Muscle of leg (tissue), 11 donors: ENCODE measurements around the gene XYLT1. TPM values are rescaled to one million over a fixed set of nuclear protein-coding genes. Genes with fewer than 3 reads are reported as not detected.
A peak's percentile ranks its signal among the peaks of the same experiment; 100 is the strongest.

Experiments
- DNase-seq: peaks from one replicate; pipeline ENCODE4 v3.0.0; 2013
- H3K27ac ChIP-seq: one replicate; pipeline ENCODE4 v1.5.1; 2013; ENCODE audit warnings: mild to moderate bottlenecking, low read length, control low read depth
- H3K27me3 ChIP-seq: one replicate; pipeline ENCODE4 v1.6.1; 2013; ENCODE audit warnings: low read length; ENCODE audit not compliant: control insufficient read depth, insufficient read depth
- H3K36me3 ChIP-seq: one replicate; pipeline ENCODE4 v1.6.1; 2013; ENCODE audit warnings: low read length; ENCODE audit not compliant: control insufficient read depth, insufficient read depth
- H3K4me1 ChIP-seq: one replicate; pipeline ENCODE4 v1.6.1; 2013; ENCODE audit warnings: low read length; ENCODE audit not compliant: control insufficient read depth, insufficient read depth
- H3K4me3 ChIP-seq: one replicate; pipeline ENCODE4 v1.5.1; 2013; ENCODE audit warnings: low read length, control low read depth
- H3K9me3 ChIP-seq: replicated peaks from 2 replicates; pipeline ENCODE4 v1.6.1; 2013; ENCODE audit warnings: low read depth, low read length; ENCODE audit not compliant: control insufficient read depth
- WGBS: methylation state at CpG from one replicate; pipeline ENCODE4 v1.1.5; 2013; ENCODE audit warnings: missing lambda C conversion rate; ENCODE audit not compliant: insufficient coverage; 5-methylcytosine and 5-hydroxymethylcytosine counted together
- polyA plus RNA-seq, 8 donors: library from polyadenylated mRNA; unstranded; fragments of 120-200 nt; gene quantifications; one replicate each; pipeline versions ENCODE4 v1.2.1 to v1.2.3, GENCODE V29; 2013; ENCODE audit warnings: inconsistent platforms in 1 of 8, low replicate concordance in 1 of 8; ENCODE audit not compliant: insufficient read length in 8 of 8, insufficient read depth in 1 of 8
- total RNA-seq: library from RNA; stranded (reverse); fragments of 120-200 nt; gene quantifications from one replicate; pipeline ENCODE4 v1.2.4, GENCODE V29; 2013

The XYLT1 gene
- total and polyA plus RNA-seq, 9 donors: 4.3 to 9.7 (median 5.3) TPM

DNA sequence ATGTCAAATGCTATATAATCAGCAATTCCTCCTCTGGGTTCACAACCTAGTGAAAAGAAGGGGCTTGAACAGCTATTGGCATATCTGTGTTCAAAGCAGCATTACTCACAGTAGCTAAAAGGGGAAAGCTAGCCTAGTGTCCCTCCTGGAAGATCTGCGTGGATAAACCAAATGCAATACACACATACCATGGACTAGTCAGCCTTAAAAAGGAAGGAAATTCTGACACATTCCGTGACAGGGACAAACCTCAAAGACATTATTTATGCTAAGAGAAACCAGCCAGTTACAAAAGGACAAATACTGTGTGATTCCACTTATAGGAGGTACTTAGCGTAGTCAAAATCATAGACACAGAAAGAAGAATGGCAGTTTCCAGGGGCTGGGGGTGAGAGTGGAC is 90.1 kb downstream of the XYLT1 start:
- H3K4me1 ChIP-seq: peaks cover 32% of the 10 kb centered on the region
- H3K4me3 ChIP-seq: no peak overlapping the region
- WGBS: 100% methylated on average over 1 of the region's 3 CpGs
- no peaks in the 10 kb centered on the region for H3K9me3 ChIP-seq
- peak; percentile 63 for DNase-seq
- no peaks in the 10 kb centered on the region for H3K27me3 ChIP-seq
- H3K36me3 ChIP-seq: no peaks in the 10 kb centered on the region
- H3K27ac ChIP-seq: no peak overlapping the region

DNA sequence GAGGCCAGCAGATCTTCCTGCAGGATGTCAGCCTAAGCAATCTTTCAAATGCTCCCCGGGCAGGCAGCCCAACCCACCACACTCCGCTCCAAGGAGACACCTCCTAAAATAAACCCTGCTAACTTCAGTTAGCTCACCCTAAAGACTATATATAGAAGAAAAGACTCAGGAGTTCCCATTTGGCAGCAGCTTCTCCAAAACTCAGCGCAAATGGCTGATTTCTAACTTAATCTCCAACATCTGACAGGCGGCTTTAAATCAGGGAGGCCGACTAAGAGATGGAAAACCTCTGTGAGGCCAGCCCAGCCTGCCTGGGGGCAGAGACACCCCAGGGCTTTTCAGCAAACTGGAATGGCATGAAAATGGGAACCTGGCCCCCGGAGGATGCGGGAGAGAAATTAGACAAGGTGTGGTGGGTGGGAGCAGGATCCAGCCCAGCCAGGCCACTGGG is 91.6 kb downstream of the XYLT1 start:
- DNase-seq: peak; percentile 92
- 6% methylated on average over 3 of the region's 7 CpGs for WGBS
- Histone ChIP-seq H3K36me3 (no peaks in the 10 kb centered on the region), H3K27ac (peak overlapping the region; percentile 85), H3K4me3 (no peak overlapping the region), H3K4me1 (peaks cover 28% of the 10 kb centered on the region), H3K9me3 (no peaks in the 10 kb centered on the region), H3K27me3 (no peaks in the 10 kb centered on the region)

DNA sequence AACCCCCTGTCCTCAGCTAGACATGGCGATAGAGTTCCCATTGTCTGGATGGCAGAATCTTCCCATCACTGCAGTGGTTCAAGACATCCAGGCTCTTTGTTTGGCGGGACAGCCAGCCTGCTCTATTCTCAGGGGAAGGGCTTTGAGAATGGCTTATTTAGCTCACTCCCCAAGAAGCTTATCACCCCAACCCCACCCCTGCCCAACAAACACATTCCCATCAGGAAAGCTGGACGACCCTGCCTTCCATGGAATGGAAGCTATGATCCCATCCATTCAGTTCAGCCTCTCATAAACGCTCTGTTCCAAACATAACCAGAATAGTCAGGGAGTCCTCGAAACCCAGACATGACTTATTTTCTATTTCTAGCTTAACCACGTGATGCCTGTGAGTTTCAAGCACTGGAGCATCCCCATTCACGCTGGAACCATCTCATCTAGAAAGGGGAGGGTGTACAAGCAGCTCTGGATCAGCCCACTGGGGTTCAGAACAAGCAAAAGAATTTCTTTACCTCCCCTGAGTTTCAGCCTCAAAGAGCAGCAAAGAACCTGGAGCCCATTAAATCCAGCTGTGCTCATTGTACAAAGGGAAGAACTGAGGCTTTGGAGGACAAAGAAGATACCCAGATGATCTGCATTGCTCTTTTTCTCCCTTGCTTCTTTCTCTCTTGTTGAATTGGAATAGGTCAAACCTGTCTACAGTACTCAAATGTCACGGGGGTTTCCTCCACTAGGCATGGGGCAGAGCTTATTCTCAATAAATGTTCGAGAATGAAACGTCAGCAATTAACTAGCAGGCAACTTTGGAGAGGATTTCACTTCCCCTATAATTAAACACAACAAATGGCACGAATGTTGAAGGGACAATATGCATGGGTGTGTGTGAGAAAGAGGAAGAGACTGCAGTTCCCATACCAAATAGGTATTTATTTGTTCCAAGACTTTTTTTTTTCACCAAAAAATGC is 93.1 kb downstream of the XYLT1 start:
- 53% methylated on average over 3 of the region's 11 CpGs for WGBS
- peaks cover 25% of the 10 kb centered on the region for H3K4me1 ChIP-seq
- H3K27ac ChIP-seq: peak overlapping the region; percentile 48
- DNase-seq: peak; percentile 81
- no peaks in the 10 kb centered on the region for H3K27me3 ChIP-seq
- no peaks in the 10 kb centered on the region for H3K36me3 ChIP-seq
- H3K4me3 ChIP-seq: no peak overlapping the region
- no peaks in the 10 kb centered on the region for H3K9me3 ChIP-seq

DNA sequence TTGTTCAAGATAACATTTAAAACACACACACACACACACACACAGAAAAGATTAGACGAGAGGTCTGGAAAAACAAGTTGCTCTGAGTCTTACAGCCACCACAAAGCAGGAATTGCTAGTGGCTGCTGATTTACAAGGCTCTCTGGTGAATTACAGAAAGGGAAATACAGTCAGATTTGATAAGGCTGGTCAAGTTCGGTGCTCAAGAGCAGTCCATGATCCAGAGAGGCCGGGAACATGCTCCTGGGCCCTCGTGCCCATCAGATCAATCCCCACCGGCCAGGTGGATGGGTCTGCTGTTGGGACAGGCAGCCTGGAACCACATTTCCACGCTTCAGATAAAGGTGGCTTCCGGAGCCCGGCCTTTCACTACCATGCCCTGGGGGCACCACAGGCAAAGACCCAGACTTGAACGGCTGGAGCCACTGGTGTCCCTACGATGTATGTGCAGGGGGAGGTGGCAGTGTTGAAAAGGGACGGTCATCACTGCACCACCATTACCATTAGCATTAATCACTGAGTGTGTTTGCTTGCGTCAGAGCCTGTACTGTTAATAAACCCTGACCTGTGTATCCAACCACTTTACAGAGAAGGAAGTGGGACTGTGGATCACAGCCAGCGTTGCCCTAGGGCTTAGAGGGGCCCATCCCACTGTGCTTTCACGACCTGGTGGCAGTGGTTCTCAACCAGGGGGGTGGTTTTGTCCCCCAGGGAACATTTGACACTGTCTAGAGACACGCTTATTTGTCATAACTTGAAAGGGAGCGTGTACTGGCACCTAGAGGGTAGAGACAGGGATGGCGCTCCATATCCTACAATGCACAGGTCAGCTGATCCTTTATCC is 95.1 kb downstream of the XYLT1 start:
- no peak overlapping the region for H3K27ac ChIP-seq
- peaks cover 27% of the 10 kb centered on the region for H3K4me1 ChIP-seq

DNA sequence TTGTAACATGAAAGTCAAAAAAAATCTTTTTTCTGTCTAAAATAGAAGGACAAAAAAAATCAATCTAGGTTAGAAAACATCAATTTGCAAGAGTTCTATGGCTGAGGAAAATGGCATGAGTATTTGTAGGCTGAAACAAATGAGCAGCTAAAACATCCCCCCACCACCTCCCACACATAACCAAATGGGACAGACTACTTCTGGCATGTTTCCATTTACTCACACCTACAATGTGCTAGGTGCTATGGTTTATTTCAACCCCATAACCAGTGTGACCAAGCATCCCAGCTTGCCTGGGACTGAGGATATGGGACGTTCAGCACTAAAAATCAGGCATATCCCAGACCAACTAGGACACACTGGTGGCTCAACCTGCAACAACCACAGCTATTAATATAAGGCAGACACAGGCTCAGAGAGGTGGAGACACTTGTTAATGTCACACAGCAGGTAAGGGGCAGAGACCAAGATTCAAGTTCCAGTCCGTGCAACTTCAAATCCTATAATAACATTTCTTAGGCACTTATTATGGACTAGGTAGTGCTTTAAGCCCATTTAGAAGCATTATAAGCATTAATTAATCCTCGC is 96.0 kb downstream of the XYLT1 start:
- Histone ChIP-seq H3K9me3 (no peaks in the 10 kb centered on the region), H3K27ac (no peak overlapping the region), H3K4me3 (no peak overlapping the region), H3K4me1 (peaks cover 36% of the 10 kb centered on the region), H3K27me3 (no peaks in the 10 kb centered on the region), H3K36me3 (no peaks in the 10 kb centered on the region)
- DNase-seq: no peak
- WGBS: no CpG with 5 or more reads among the region's 3 CpGs

More for the DNA sequence above, 95.1 kb downstream of the XYLT1 start:
- no peak overlapping the region for H3K4me3 ChIP-seq
- no peaks in the 10 kb centered on the region for H3K9me3 ChIP-seq
- 79% methylated on average over 8 of the region's 17 CpGs for WGBS
- H3K27me3 ChIP-seq: no peaks in the 10 kb centered on the region
- H3K36me3 ChIP-seq: no peaks in the 10 kb centered on the region
- no peak for DNase-seq

DNA sequence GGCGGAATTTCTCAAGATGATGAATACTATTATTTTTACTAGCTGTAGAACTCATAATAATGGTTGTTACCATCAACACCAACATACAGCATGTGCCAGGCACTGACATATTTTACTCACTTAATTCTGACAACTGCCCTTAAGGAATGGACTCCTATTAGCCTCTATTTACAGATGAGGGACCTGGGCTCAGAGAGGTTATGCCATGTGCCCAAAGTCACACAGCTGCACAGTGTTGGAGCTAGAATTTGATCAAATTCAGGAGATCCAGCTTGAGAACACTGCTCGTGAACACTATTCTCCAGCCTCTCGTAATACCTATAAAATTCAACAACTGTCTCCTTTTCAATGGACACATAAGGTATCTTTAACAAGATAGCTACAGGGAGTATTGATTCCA is 97.2 kb downstream of the XYLT1 start:
- H3K36me3 ChIP-seq: no peaks in the 10 kb centered on the region
- no peak overlapping the region for H3K4me3 ChIP-seq
- no CpG with 5 or more reads among the region's 3 CpGs for WGBS
- peaks cover 32% of the 10 kb centered on the region for H3K4me1 ChIP-seq
- H3K9me3 ChIP-seq: no peaks in the 10 kb centered on the region
- H3K27ac ChIP-seq: no peak overlapping the region
- no peak for DNase-seq
- H3K27me3 ChIP-seq: no peaks in the 10 kb centered on the region

DNA sequence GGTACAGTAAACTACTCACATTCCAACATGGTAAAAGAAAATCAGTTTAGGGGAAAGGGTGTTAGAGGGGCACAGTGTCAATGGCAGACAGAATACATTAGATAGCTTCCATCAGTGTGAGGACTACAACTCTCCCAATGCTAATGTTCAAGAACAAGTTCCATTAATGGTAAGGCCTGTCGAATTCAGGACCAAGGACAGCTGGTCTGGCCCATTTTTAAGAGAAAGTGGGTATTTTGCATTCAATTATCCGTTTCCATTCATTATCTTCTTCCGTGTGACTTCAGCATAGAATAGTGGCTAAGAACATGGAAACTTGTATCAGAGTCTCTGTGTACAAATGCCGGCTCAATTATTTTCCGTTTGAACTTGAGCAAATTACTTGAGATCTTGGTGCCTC is 98.4 kb downstream of the XYLT1 start:
- peaks cover 33% of the 10 kb centered on the region for H3K4me1 ChIP-seq
- no peak for DNase-seq
- no CpG with 5 or more reads among the region's 5 CpGs for WGBS

DNA sequence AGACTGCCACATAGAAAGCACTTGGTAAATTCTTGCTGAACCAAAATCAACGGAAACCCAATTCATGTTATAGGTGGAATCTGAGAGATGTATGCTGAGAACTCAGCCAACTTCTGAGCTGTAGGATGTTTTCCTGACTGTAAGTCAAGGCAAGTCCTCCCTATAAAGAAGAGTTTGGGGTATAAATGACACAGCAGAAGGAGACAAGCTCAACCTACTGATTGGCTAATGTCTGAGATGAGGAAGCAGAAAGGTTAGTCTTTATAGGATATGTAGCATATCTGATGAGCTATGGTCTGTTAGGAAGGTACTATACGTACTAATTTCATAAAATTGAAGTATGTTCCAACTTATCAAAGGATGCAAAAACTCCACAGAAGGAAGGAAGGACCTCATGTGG is 99.5 kb downstream of the XYLT1 start:
- DNase-seq: no peak
- H3K27ac ChIP-seq: no peak overlapping the region

More for the DNA sequence above, 98.4 kb downstream of the XYLT1 start:
- Histone ChIP-seq H3K4me3 (no peak overlapping the region), H3K27ac (no peak overlapping the region), H3K27me3 (no peaks in the 10 kb centered on the region), H3K36me3 (no peaks in the 10 kb centered on the region), H3K9me3 (no peaks in the 10 kb centered on the region)

DNA sequence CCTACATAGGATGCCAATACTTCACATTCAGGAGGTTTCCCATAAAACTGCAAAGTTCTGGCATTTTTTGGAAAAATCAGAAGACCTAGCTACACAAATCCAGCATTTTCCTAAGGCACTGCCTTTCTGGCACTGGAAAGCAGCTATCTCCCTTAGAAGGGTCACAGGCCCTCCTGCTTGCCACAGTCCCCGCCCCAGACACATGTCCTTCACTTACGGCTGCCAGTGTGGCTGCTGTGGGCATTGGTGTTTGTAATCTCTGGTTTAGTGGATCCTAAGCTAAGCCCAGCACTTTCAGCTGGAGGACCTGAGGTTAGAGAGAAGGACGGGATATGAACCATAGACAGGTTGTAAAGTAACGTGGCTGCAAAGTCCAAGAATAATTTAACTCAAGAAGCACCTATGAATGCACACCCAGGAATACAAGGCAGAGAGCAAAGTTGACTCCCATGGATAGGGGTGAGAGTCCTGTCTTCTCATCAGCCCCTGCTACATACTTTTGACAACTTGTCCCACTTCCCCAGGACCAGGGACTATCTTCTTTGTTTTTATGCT is 100.0 kb downstream of the XYLT1 start:
- H3K9me3 ChIP-seq: no peaks in the 10 kb centered on the region
- WGBS: 40% methylated on average over 1 of the region's 4 CpGs
- H3K27ac ChIP-seq: no peak overlapping the region
- no peaks in the 10 kb centered on the region for H3K36me3 ChIP-seq
- DNase-seq: no peak
- H3K4me3 ChIP-seq: no peak overlapping the region
- no peaks in the 10 kb centered on the region for H3K27me3 ChIP-seq
- H3K4me1 ChIP-seq: peaks cover 30% of the 10 kb centered on the region

More for the DNA sequence above, 99.5 kb downstream of the XYLT1 start:
- H3K36me3 ChIP-seq: no peaks in the 10 kb centered on the region
- no peaks in the 10 kb centered on the region for H3K9me3 ChIP-seq
- peaks cover 30% of the 10 kb centered on the region for H3K4me1 ChIP-seq
- H3K4me3 ChIP-seq: no peak overlapping the region
- no CpG with 5 or more reads among the region's 2 CpGs for WGBS
- no peaks in the 10 kb centered on the region for H3K27me3 ChIP-seq
